Trophoblast cell (in vitro differentiated cells and primary cell): Measurements from ENCODE around the gene HSPA12B.
A peak's percentile ranks its signal among the peaks of the same experiment; 100 is the strongest.

ENCODE experiments used
- DNase-seq, 2 donors: peaks; one replicate each; pipeline ENCODE4 v3.0.0-alpha.2; 2016
- H2AFZ ChIP-seq: 2 replicates; pipeline ENCODE4 v1.6.1; 2013; ENCODE audit warnings: low read length, moderate library complexity, mild to moderate bottlenecking; ENCODE audit not compliant: insufficient read depth, poor library complexity
- H2AK5ac ChIP-seq: 2 replicates; pipeline ENCODE4 v1.6.1; 2013; ENCODE audit warnings: mild to moderate bottlenecking, low read length
- H2BK120ac ChIP-seq: 2 replicates; pipeline ENCODE4 v1.6.1; 2013; ENCODE audit warnings: low read length, mild to moderate bottlenecking, moderate library complexity; ENCODE audit not compliant: insufficient read depth, poor library complexity
- H2BK12ac ChIP-seq: 2 replicates; pipeline ENCODE4 v1.6.1; 2013; ENCODE audit warnings: mild to moderate bottlenecking, low read length, moderate library complexity
- H2BK5ac ChIP-seq: 2 replicates; pipeline ENCODE4 v1.6.1; 2013; ENCODE audit warnings: low read length, low read depth, moderate library complexity, mild to moderate bottlenecking; ENCODE audit not compliant: poor library complexity
- H3K14ac ChIP-seq: 2 replicates; pipeline ENCODE4 v1.6.1; 2013; ENCODE audit warnings: mild to moderate bottlenecking, low read length
- H3K18ac ChIP-seq: 2 replicates; pipeline ENCODE4 v1.6.1; 2013; ENCODE audit warnings: mild to moderate bottlenecking, low read length
- H3K23ac ChIP-seq: 2 replicates; pipeline ENCODE4 v1.6.1; 2013; ENCODE audit warnings: low read length
- H3K27ac ChIP-seq: 2 replicates; pipeline ENCODE4 v1.5.1; 2013; ENCODE audit warnings: low read depth, mild to moderate bottlenecking, inconsistent platforms, low read length, moderate library complexity
- H3K27me3 ChIP-seq: 2 replicates; pipeline ENCODE4 v1.6.1; 2013; ENCODE audit warnings: inconsistent platforms, mild to moderate bottlenecking, low read length, moderate library complexity; ENCODE audit not compliant: insufficient read depth
- H3K36me3 ChIP-seq, 2 experiments: 1 replicate in 1 of 2; 2 replicates in 1 of 2; pipeline ENCODE4 v1.6.1; 2013; ENCODE audit warnings: low read length in 2 of 2, mild to moderate bottlenecking in 2 of 2, moderate library complexity in 1 of 2; ENCODE audit not compliant: insufficient read depth in 2 of 2, control insufficient read depth in 1 of 2
- H3K4ac ChIP-seq: 2 replicates; pipeline ENCODE4 v1.6.1; 2013; ENCODE audit warnings: low read depth, mild to moderate bottlenecking, low read length, moderate library complexity
- H3K4me1 ChIP-seq, 2 experiments: 1 replicate in 1 of 2; 2 replicates in 1 of 2; pipeline ENCODE4 v1.6.1; 2013; ENCODE audit warnings: low read length in 2 of 2, mild to moderate bottlenecking in 2 of 2, moderate library complexity in 1 of 2; ENCODE audit not compliant: insufficient read depth in 2 of 2, control insufficient read depth in 1 of 2
- H3K4me2 ChIP-seq: 2 replicates; pipeline ENCODE4 v1.6.1; 2013; ENCODE audit warnings: inconsistent platforms, mild to moderate bottlenecking, low read length, moderate library complexity
- H3K4me3 ChIP-seq: 2 replicates; pipeline ENCODE4 v1.5.1; 2013; ENCODE audit warnings: mild to moderate bottlenecking, low read depth, low read length, inconsistent platforms
- H3K79me1 ChIP-seq: one replicate; pipeline ENCODE4 v1.6.1; 2013; ENCODE audit warnings: low read length
- H3K79me2 ChIP-seq: 2 replicates; pipeline ENCODE4 v1.6.1; 2013; ENCODE audit warnings: low read length, mild to moderate bottlenecking; ENCODE audit not compliant: control insufficient read depth, insufficient read depth, poor library complexity
- H3K9ac ChIP-seq: 2 replicates; pipeline ENCODE4 v1.6.1; 2013; ENCODE audit warnings: mild to moderate bottlenecking, low read length
- H3K9me3 ChIP-seq: 2 replicates; pipeline ENCODE4 v1.6.1; 2013; ENCODE audit warnings: low read depth, mild to moderate bottlenecking, control low read depth, inconsistent platforms, low read length; ENCODE audit not compliant: insufficient read depth
- H4K12ac ChIP-seq: 2 replicates; pipeline ENCODE4 v1.6.1; 2013; ENCODE audit warnings: low read depth, mild to moderate bottlenecking, low read length, moderate library complexity
- H4K8ac ChIP-seq: 2 replicates; pipeline ENCODE4 v1.6.1; 2013; ENCODE audit warnings: low read depth, mild to moderate bottlenecking, low read length, moderate library complexity
- H4K91ac ChIP-seq: one replicate; pipeline ENCODE4 v1.6.1; 2013; ENCODE audit warnings: low read depth, mild to moderate bottlenecking, low read length, moderate library complexity
- WGBS: extraction: QIAGEN DNeasy Blood & Tissue Kit; methylation state at CpG from one replicate; pipeline ENCODE4 v1.1.7; 2013; ENCODE audit warnings: missing lambda C conversion rate; ENCODE audit not compliant: insufficient read length, insufficient coverage; ENCODE audit errors: extremely low coverage; 5-methylcytosine and 5-hydroxymethylcytosine counted together

The HSPA12B gene

DNA sequence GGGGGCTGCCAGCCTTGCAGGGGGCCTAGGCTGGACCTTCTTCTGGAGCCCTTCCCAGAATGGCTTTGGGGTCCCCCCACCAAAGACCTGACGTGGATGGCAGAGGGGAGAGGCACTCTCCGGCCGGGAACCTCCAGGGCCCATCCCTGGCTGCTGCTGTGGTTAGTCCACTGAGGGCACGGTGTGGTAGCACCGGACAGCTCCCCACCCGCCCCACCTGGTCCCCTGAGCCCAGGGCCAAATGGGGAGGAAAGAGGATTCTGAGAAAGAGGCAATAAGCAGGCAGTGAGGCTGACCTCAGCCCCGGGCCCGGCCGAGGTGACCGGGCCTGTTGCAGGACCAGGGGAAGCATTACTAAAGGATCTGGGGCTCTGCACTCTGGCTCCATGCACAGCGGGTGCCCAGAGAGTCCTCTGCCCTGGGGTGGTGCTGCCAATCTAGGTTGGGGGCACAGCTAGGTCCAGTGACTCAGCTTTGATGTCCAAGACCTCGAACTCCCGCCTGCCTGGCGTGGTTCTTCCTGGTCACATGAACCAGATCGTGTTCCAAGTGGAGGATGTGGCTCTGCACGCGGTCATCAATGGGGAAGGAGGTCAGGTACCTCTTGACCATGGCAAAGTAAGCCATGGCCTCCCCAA, 51.9 kb downstream of the HSPA12B start:
- H3K4me1 ChIP-seq, result peaks cover 21 to 34% of the 10 kb centered on the region in 2 experiments
- H3K9me3 ChIP-seq, result peaks cover 3% of the 10 kb centered on the region
- no peak overlapping the region for H3K9ac ChIP-seq
- peaks cover 5% of the 10 kb centered on the region for H3K79me2 ChIP-seq
- H3K18ac ChIP-seq, result no peak overlapping the region
- no peak overlapping the region for H2BK120ac ChIP-seq
- no peak overlapping the region for H3K4me3 ChIP-seq
- H3K27me3 ChIP-seq, result no peaks in the 10 kb centered on the region
- peaks cover 8 to 12% of the 10 kb centered on the region in 2 experiments for H3K36me3 ChIP-seq
- H2BK12ac ChIP-seq, result no peak overlapping the region
- DNase-seq, result no peak
- H2AFZ ChIP-seq, result no peak overlapping the region
- no peak overlapping the region for H3K14ac ChIP-seq
- H3K27ac ChIP-seq, result no peak overlapping the region
- H2AK5ac ChIP-seq, result no peak overlapping the region
- H3K23ac ChIP-seq, result no peak overlapping the region
- H3K79me1 ChIP-seq, result peaks cover 3% of the 10 kb centered on the region
- no peak overlapping the region for H4K8ac ChIP-seq
- no peak overlapping the region for H2BK5ac ChIP-seq
- no peak overlapping the region for H4K12ac ChIP-seq
- no peak overlapping the region for H3K4me2 ChIP-seq
- no CpG with 5 or more reads among the region's 17 CpGs for WGBS
- H4K91ac ChIP-seq, result no peak overlapping the region
- no peak overlapping the region for H3K4ac ChIP-seq

DNA sequence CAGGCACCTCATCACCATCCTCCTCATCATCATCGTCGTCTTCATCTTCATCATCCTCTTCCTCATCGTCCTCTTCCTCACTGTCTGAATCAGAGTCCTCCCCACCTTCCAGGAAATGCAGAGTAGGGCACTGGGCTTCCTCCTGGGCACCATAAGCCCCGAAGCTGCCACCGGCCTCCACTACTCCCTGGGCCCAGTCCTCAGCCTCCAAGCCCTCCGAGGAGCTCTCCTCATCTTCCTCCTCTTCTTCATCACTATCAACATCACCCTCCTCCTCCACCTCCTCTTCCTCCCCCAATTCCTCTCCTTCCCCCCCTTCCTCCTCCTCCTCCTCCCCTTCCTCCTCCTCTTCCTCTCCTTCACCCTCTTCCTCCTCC, 52.4 kb downstream of the HSPA12B start:
- no peak overlapping the region for H3K4ac ChIP-seq
- no peak overlapping the region for H4K8ac ChIP-seq
- H3K4me2 ChIP-seq, result no peak overlapping the region
- H3K36me3 ChIP-seq, result peaks cover 8 to 12% of the 10 kb centered on the region in 2 experiments
- no peak overlapping the region for H2BK120ac ChIP-seq
- H2AFZ ChIP-seq, result no peak overlapping the region
- no peak overlapping the region for H3K27ac ChIP-seq
- DNase-seq, result no peak
- H3K4me1 ChIP-seq, result peaks cover 21 to 34% of the 10 kb centered on the region in 2 experiments
- H2BK5ac ChIP-seq, result no peak overlapping the region
- no peak overlapping the region for H4K12ac ChIP-seq
- no peak overlapping the region for H3K9ac ChIP-seq
- H3K18ac ChIP-seq, result no peak overlapping the region
- peaks cover 3% of the 10 kb centered on the region for H3K79me1 ChIP-seq
- peaks cover 3% of the 10 kb centered on the region for H3K9me3 ChIP-seq
- H2BK12ac ChIP-seq, result no peak overlapping the region
- H3K79me2 ChIP-seq, result peaks cover 5% of the 10 kb centered on the region
- H2AK5ac ChIP-seq, result no peak overlapping the region
- H4K91ac ChIP-seq, result no peak overlapping the region
- no peak overlapping the region for H3K14ac ChIP-seq
- no peak overlapping the region for H3K4me3 ChIP-seq
- no peaks in the 10 kb centered on the region for H3K27me3 ChIP-seq
- WGBS, result 100% methylated on average over 3 of the region's 6 CpGs
- no peak overlapping the region for H3K23ac ChIP-seq

DNA sequence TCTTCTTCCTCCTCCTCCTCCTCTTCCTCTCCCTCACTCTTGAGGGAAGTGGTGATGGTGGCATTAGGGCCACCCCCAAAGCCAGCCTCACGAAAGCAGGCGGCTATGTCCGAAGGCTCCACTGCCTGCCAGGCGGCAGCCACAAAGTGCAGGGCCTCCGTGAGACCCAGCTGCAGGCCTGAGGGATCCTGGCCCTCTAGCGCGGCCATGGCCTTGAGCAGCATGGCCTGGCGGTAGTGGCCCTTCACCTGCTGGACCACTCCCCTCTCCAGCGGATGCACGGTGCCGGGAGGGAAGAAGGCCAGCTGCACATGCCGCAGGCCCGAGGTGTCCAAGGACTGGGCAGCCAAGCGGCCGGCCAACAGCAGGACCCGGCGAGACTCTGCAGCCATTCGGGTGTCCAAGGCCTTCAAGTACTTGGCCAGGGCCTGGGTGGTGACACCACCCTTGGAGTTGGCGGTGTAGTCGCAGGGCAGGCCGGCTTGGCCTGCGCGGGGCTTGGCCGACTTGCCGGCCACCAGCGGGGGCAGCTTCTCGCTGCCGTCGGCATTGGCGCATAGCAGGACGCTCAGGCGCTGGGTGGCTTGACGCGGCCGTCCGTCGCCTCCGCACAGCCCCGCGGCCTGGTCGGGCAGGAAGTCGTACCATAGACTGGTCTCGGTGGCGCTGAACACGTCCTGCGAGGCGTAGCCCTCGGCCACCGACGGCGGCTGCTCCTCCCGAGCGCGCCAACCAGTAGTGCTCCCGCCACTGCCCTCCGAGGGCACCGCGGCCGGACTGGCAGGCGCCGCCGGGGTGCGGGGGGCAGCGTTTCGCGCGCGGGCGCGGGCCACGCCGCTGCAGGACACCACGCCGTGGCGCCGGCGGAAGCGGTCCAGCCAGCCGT, 53.0 kb downstream of the HSPA12B start:
- Histone ChIP-seq H2AK5ac (peak overlapping the region; percentile 78), H3K14ac (peak overlapping the region; percentile 36), H3K23ac (no peak overlapping the region), H2AFZ (peak overlapping the region; percentile 53), H4K12ac (peak overlapping the region; percentile 71), H3K4me3 (peak overlapping the region; percentile 74), H3K4ac (peak overlapping the region; percentile 18), H3K9me3 (peaks cover 3% of the 10 kb centered on the region), H3K79me2 (peaks cover 5% of the 10 kb centered on the region), H3K9ac (peak overlapping the region; percentile 78), H2BK120ac (no peak overlapping the region), H3K27me3 (no peaks in the 10 kb centered on the region), H3K18ac (peak overlapping the region; percentile 65), H3K27ac (no peak overlapping the region), H3K36me3 (peaks cover 8 to 12% of the 10 kb centered on the region in 2 experiments), H4K8ac (peak overlapping the region; percentile 81), H2BK5ac (no peak overlapping the region), H2BK12ac (no peak overlapping the region), H3K4me2 (peak overlapping the region; percentile 81), H3K79me1 (peaks cover 3% of the 10 kb centered on the region), H3K4me1 (peaks cover 21 to 34% of the 10 kb centered on the region in 2 experiments), H4K91ac (peak overlapping the region; percentile 16)
- DNase-seq, result no peak
- no CpG with 5 or more reads among the region's 79 CpGs for WGBS

DNA sequence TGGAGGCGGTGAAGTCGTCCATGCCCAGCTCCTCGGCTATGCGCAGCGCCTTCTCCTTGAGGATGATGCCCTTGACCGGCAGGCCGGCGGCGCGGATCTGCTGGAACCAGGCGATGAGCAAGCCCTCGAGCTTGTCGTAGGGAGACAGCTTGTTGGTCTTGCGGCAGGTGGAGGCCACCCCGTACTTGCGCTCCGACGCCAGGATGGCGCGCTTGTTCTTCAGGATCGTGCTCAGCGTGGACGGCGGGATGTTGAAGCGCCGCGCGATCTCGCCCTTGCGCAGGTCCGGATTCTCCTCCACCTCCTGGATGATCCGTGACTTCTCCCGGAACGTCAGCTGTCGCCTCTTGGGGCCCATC, 53.6 kb downstream of the HSPA12B start:
- H3K9ac ChIP-seq, result peak overlapping the region; percentile 78

More for the DNA sequence above, 53.6 kb downstream of the HSPA12B start:
- Histone ChIP-seq H3K4me3 (peak overlapping the region; percentile 74), H2AFZ (peak overlapping the region; percentile 53), H3K79me2 (peaks cover 5% of the 10 kb centered on the region), H3K4me2 (peak overlapping the region; percentile 81), H3K36me3 (peaks cover 8 to 12% of the 10 kb centered on the region in 2 experiments), H2BK120ac (no peak overlapping the region), H2BK12ac (no peak overlapping the region), H3K27ac (no peak overlapping the region), H4K8ac (peak overlapping the region; percentile 81), H3K14ac (peak overlapping the region; percentile 36), H3K27me3 (no peaks in the 10 kb centered on the region), H3K18ac (peak overlapping the region; percentile 65), H3K23ac (no peak overlapping the region), H3K4ac (peak overlapping the region; percentile 18), H3K4me1 (peaks cover 21 to 32% of the 10 kb centered on the region in 2 experiments), H3K79me1 (peaks cover 3% of the 10 kb centered on the region), H4K12ac (peak overlapping the region; percentile 71), H2AK5ac (peak overlapping the region; percentile 78), H2BK5ac (no peak overlapping the region), H4K91ac (peak overlapping the region; percentile 16), H3K9me3 (peaks cover 2% of the 10 kb centered on the region)
- DNase-seq, result peak; percentile 47 to 61
- WGBS, result no CpG with 5 or more reads among the region's 35 CpGs
